Measurements from ENCODE around the gene LNX1. TPM values are rescaled to one million over a fixed set of nuclear protein-coding genes. Genes with fewer than 3 reads are reported as not detected.

Gene LNX1
- total RNA-seq, 1 experiment from 2014 or later: 1.2 TPM

GRCh38 chr4:53572600-53572994 lies 18.7 kb downstream of the LNX1 start:
- DNase-seq (ENCODE audit: low spot score): no peak

GRCh38 chr4:53571936-53572599 lies 19.2 kb downstream of the LNX1 start:
- no peak for DNase-seq (ENCODE audit: low spot score)

- DNase-seq (ENCODE audit: low spot score): peak; percentile 69
Measured at GRCh38 chr4:53563824-53564223, 27.5 kb downstream of the LNX1 start.

GRCh38 chr4:53562409-53562808 lies 28.9 kb downstream of the LNX1 start:
- no peak for DNase-seq (ENCODE audit: low spot score)

GRCh38 chr4:53559021-53559620 lies 32.2 kb downstream of the LNX1 start:
- peak; percentile 23 for DNase-seq (ENCODE audit: low spot score)

GRCh38 chr4:53558065-53558801 lies 33.1 kb downstream of the LNX1 start:
- DNase-seq (ENCODE audit: low spot score): peak; percentile 72

GRCh38 chr4:53557669-53558064 lies 33.6 kb downstream of the LNX1 start:
- no peak for DNase-seq (ENCODE audit: low spot score)

- no peak for DNase-seq (ENCODE audit: low spot score)
Measured at GRCh38 chr4:53556651-53557050, 34.6 kb downstream of the LNX1 start.

GRCh38 chr4:53553486-53554210 lies 37.6 kb downstream of the LNX1 start:
- DNase-seq (ENCODE audit: low spot score): no peak

GRCh38 chr4:53552711-53553110 lies 38.6 kb downstream of the LNX1 start:
- DNase-seq (ENCODE audit: low spot score): no peak

GRCh38 chr4:53551958-53552357 lies 39.3 kb downstream of the LNX1 start:
- DNase-seq (ENCODE audit: low spot score): peak; percentile 39

- no peak for DNase-seq (ENCODE audit: low spot score)
Measured at GRCh38 chr4:53551281-53551864, 39.9 kb downstream of the LNX1 start.

- DNase-seq (ENCODE audit: low spot score): no peak
Measured at GRCh38 chr4:53548662-53549061, 42.6 kb downstream of the LNX1 start.

GRCh38 chr4:53547983-53548382 lies 43.3 kb downstream of the LNX1 start:
- DNase-seq (ENCODE audit: low spot score): no peak

- DNase-seq (ENCODE audit: low spot score): no peak
Measured at GRCh38 chr4:53545942-53546581, 45.2 kb downstream of the LNX1 start.

- no peak for DNase-seq (ENCODE audit: low spot score)
Measured at GRCh38 chr4:53545273-53545672, 46.0 kb downstream of the LNX1 start.

- no peak for DNase-seq (ENCODE audit: low spot score)
Measured at GRCh38 chr4:53543561-53543960, 47.7 kb downstream of the LNX1 start.

GRCh38 chr4:53541577-53542206 lies 49.6 kb downstream of the LNX1 start:
- peak; percentile 54 for DNase-seq (ENCODE audit: low spot score)

GRCh38 chr4:53538756-53539155 lies 52.5 kb downstream of the LNX1 start:
- DNase-seq (ENCODE audit: low spot score): no peak

GRCh38 chr4:53537606-53538005 lies 53.7 kb downstream of the LNX1 start:
- DNase-seq (ENCODE audit: low spot score): no peak

GRCh38 chr4:53536328-53536727 lies 55.0 kb downstream of the LNX1 start:
- no peak for DNase-seq (ENCODE audit: low spot score)

Measured in A172 (cell line).